Keratinocyte (primary cell): ENCODE data around the gene CACNA2D2. TPM values are rescaled to one million over a fixed set of nuclear protein-coding genes. Genes with fewer than 3 reads are reported as not detected.

ENCODE experiments used
- DNase-seq: peaks from one replicate; pipeline ENCODE4 v3.0.0-alpha.2; 2011; ENCODE audit warnings: low read depth, missing footprints, low spot score
- FAIRE-seq: peaks from 2 replicates; lab custom pipeline; 2011; peaks lifted over from hg19 to GRCh38; lab: Jason Lieb, UNC
- H2AFZ ChIP-seq: 2 replicates; pipeline ENCODE4 v1.6.0; 2012; ENCODE audit warnings: low read length, control low read depth, inconsistent platforms; ENCODE audit not compliant: control insufficient read depth
- H3K27ac ChIP-seq: 2 replicates; pipeline ENCODE4 v1.5.1; 2011; ENCODE audit warnings: low read length; ENCODE audit not compliant: control insufficient read depth, insufficient read depth
- H3K27me3 ChIP-seq: 3 replicates; pipeline ENCODE4 v1.6.0; 2011; ENCODE audit warnings: low read length; ENCODE audit not compliant: control insufficient read depth, insufficient read depth; ENCODE audit errors: extremely low read depth
- H3K36me3 ChIP-seq, 2 experiments: 2 replicates in 1 of 2; 3 replicates in 1 of 2; pipeline ENCODE4 v1.5.1; 2011; ENCODE audit warnings: low read length in 2 of 2, mild to moderate bottlenecking in 1 of 2; ENCODE audit not compliant: control insufficient read depth in 2 of 2, insufficient read depth in 2 of 2; ENCODE audit errors: extremely low read depth in 1 of 2
- H3K4me1 ChIP-seq: 3 replicates; pipeline ENCODE4 v1.5.1; 2011; ENCODE audit warnings: low read length; ENCODE audit not compliant: control insufficient read depth, insufficient read depth; ENCODE audit errors: extremely low read depth
- H3K4me2 ChIP-seq: 3 replicates; pipeline ENCODE4 v1.6.0; 2011; ENCODE audit warnings: low read depth, low read length; ENCODE audit not compliant: control insufficient read depth, insufficient read depth; ENCODE audit errors: extremely low read depth
- H3K4me3 ChIP-seq, 3 experiments: fragments of 200-600 bp in 1 of 3; sonication (generic) in 1 of 3; 2 replicates in 2 of 3; 3 replicates in 1 of 3; pipeline ENCODE4 v1.5.1; 2011 to 2016; ENCODE audit warnings: low read length in 3 of 3, mild to moderate bottlenecking in 3 of 3, control low read depth in 2 of 3, inconsistent platforms in 1 of 3, low read depth in 1 of 3, mixed read lengths in 1 of 3, mixed run types in 1 of 3, moderate library complexity in 1 of 3; ENCODE audit not compliant: control insufficient read depth in 2 of 3, insufficient read depth in 2 of 3; ENCODE audit errors: extremely low read depth in 1 of 3
- H3K79me2 ChIP-seq: 2 replicates; pipeline ENCODE4 v1.6.0; 2012; ENCODE audit warnings: low read length; ENCODE audit not compliant: control insufficient read depth, insufficient read depth
- H3K9ac ChIP-seq: 3 replicates; pipeline ENCODE4 v1.6.0; 2011; ENCODE audit warnings: low read length; ENCODE audit not compliant: control insufficient read depth, insufficient read depth; ENCODE audit errors: extremely low read depth
- H3K9me1 ChIP-seq: 3 replicates; pipeline ENCODE4 v1.6.0; 2011; ENCODE audit warnings: low read length; ENCODE audit not compliant: control insufficient read depth, insufficient read depth; ENCODE audit errors: extremely low read depth
- H3K9me3 ChIP-seq: 2 replicates; pipeline ENCODE4 v1.5.1; 2012; ENCODE audit warnings: low read depth, low read length; ENCODE audit not compliant: control insufficient read depth
- H4K20me1 ChIP-seq: 3 replicates; pipeline ENCODE4 v1.6.0; 2011; ENCODE audit warnings: low read length; ENCODE audit not compliant: control insufficient read depth, insufficient read depth; ENCODE audit errors: extremely low read depth
- EZH2 ChIP-seq: IDR thresholded peaks from one replicate; pipeline ENCODE4 v1.6.1; 2012; ENCODE audit warnings: inconsistent platforms, mild to moderate bottlenecking, low read length, moderate library complexity
- dilution Hi-C: fragments of 300-500 bp; cut with MboI; formaldehyde crosslinking; loops from one replicate; pipeline ENCODE4 v1.7.0; 2020; ENCODE audit warnings: low sequenced_read_pairs; ENCODE audit not compliant: extremely low pct_ligation_motif_present
- polyA plus RNA-seq, 5 experiments: library from polyadenylated mRNA; depleted of rRNA in 3 of 5; stranded (reverse) in 3 of 5; stranded (forward) in 1 of 5; unstranded in 1 of 5; fragments of >200 nt; gene quantifications; 1 replicate in 1 of 5; 2 replicates in 3 of 5; 3 replicates in 1 of 5; pipeline versions ENCODE4 v1.2.1 to v1.2.3, GENCODE V29; 2011 to 2012; ENCODE audit warnings: missing spikeins in 2 of 5, low read depth in 1 of 5, low replicate concordance in 1 of 5
- TF ChIP-seq, protein P1 (sequence below), 3 experiments: IDR thresholded peaks in 1 of 3; conservative IDR thresholded peaks in 1 of 3; optimal IDR thresholded peaks in 1 of 3; 2 replicates in 2 of 3; 3 replicates in 1 of 3; pipeline versions ENCODE3 to v1.5.1; 2011; ENCODE audit warnings: low read length in 3 of 3, mild to moderate bottlenecking in 3 of 3, moderate library complexity in 2 of 3, control low read depth in 1 of 3, inconsistent platforms in 1 of 3; ENCODE audit not compliant: insufficient read depth in 2 of 3; ENCODE audit errors: extremely low read depth in 1 of 3

CACNA2D2 gene
- polyA plus RNA-seq, 1 donor (not counting 4 experiments of a cell fraction or from before 2014, with no cell fraction given): 0.04 TPM

GRCh38 chr3:50530001-50530970 lies 26.9 kb upstream of the CACNA2D2 start:
- dilution Hi-C loops: no loop called here
- Histone ChIP-seq H4K20me1 (peaks cover 10% of the 10 kb centered on the region), H3K4me3 (no peak overlapping the region), H3K9ac (no peak overlapping the region), H3K4me1 (peaks cover 3% of the 10 kb centered on the region), H3K9me3 (no peaks in the 10 kb centered on the region), H3K27me3 (peaks cover 51% of the 10 kb centered on the region), H2AFZ (no peak overlapping the region), H3K79me2 (no peaks in the 10 kb centered on the region), H3K27ac (no peak overlapping the region), H3K36me3 (no peaks in the 10 kb centered on the region), H3K9me1 (no peaks in the 10 kb centered on the region), H3K4me2 (peak overlapping the region; percentile 10)
- FAIRE-seq (no peak), DNase-seq (no peak)
- TF ChIP-seq EZH2: peak; percentile 83
- TF ChIP-seq, protein P1, sequence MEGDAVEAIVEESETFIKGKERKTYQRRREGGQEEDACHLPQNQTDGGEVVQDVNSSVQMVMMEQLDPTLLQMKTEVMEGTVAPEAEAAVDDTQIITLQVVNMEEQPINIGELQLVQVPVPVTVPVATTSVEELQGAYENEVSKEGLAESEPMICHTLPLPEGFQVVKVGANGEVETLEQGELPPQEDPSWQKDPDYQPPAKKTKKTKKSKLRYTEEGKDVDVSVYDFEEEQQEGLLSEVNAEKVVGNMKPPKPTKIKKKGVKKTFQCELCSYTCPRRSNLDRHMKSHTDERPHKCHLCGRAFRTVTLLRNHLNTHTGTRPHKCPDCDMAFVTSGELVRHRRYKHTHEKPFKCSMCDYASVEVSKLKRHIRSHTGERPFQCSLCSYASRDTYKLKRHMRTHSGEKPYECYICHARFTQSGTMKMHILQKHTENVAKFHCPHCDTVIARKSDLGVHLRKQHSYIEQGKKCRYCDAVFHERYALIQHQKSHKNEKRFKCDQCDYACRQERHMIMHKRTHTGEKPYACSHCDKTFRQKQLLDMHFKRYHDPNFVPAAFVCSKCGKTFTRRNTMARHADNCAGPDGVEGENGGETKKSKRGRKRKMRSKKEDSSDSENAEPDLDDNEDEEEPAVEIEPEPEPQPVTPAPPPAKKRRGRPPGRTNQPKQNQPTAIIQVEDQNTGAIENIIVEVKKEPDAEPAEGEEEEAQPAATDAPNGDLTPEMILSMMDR (optimal IDR thresholded peaks at IDR 0.05 in 1 of 3, IDR thresholded peaks at IDR 0.05 in 1 of 3, conservative IDR thresholded peaks at IDR 0.05 in 1 of 3; ENCODE audit: extremely low read depth in 1 of 3, insufficient read depth in 2 of 3, low read length in 3 of 3): no peak

GRCh38 chr3:50525987-50526386 lies 22.6 kb upstream of the CACNA2D2 start:
- Histone ChIP-seq H3K9me3 (no peaks in the 10 kb centered on the region), H3K27me3 (peaks cover 38% of the 10 kb centered on the region), H3K4me2 (no peak overlapping the region), H4K20me1 (peaks cover 10% of the 10 kb centered on the region), H2AFZ (no peak overlapping the region), H3K36me3 (no peaks in the 10 kb centered on the region), H3K4me1 (peaks cover 7% of the 10 kb centered on the region), H3K9me1 (no peaks in the 10 kb centered on the region), H3K9ac (no peak overlapping the region), H3K79me2 (no peaks in the 10 kb centered on the region), H3K27ac (no peak overlapping the region), H3K4me3 (no peak overlapping the region)
- DNase-seq (peak; percentile 57), FAIRE-seq (peak; percentile 26)
- dilution Hi-C loops: no loop called here
- no peak for TF ChIP-seq EZH2
- TF ChIP-seq, protein P1 (optimal IDR thresholded peaks at IDR 0.05 in 1 of 3, IDR thresholded peaks at IDR 0.05 in 1 of 3, conservative IDR thresholded peaks at IDR 0.05 in 1 of 3; ENCODE audit: extremely low read depth in 1 of 3, insufficient read depth in 2 of 3, low read length in 3 of 3): no peak
